HL-60 (cell line): Measurements from ENCODE around the gene APAF1.

Experiments used
- DNase-seq, 2 experiments: peaks; one replicate each; pipeline ENCODE4 v3.0.0-alpha.2; 2010 to 2020; ENCODE audit warnings: low read depth in 1 of 2, low spot score in 1 of 2
- H3K27ac ChIP-seq: fragments of 250-450 bp; sonication (Bioruptor Pico); replicated peaks from 2 replicates; pipeline ENCODE4 v1.5.1; 2020; ENCODE audit warnings: mild to moderate bottlenecking, moderate library complexity
- H3K27me3 ChIP-seq: fragments of 250-450 bp; sonication (Bioruptor Pico); 2 replicates; pipeline ENCODE4 v1.5.1; 2021; ENCODE audit warnings: mild to moderate bottlenecking, moderate library complexity; ENCODE audit not compliant: insufficient read depth, poor library complexity, severe bottlenecking
- H3K4me3 ChIP-seq: replicated peaks from 2 replicates; pipeline ENCODE4 v1.5.1; 2011; ENCODE audit warnings: mild to moderate bottlenecking, control low read depth, low read length; ENCODE audit not compliant: insufficient read depth
- GABPA ChIP-seq: IDR thresholded peaks from 2 replicates; pipeline ENCODE4 v1.6.1; 2012; ENCODE audit warnings: low read depth
- POLR2AphosphoS5 ChIP-seq: IDR thresholded peaks from 2 replicates; pipeline ENCODE4 v1.6.1; 2012; ENCODE audit warnings: low read depth
- SPI1 ChIP-seq: IDR thresholded peaks from 2 replicates; pipeline ENCODE4 v1.6.1; 2012; ENCODE audit warnings: low read depth, mild to moderate bottlenecking, borderline replicate concordance
- TF ChIP-seq, protein P1 (sequence below): IDR thresholded peaks from 2 replicates; pipeline ENCODE4 v1.6.1; 2012; ENCODE audit warnings: low read depth; ENCODE audit not compliant: insufficient replicate concordance
- TF ChIP-seq, protein P2 (sequence below): IDR thresholded peaks from one replicate; pipeline ENCODE4 v1.5.1; 2011; ENCODE audit warnings: low read length, control low read depth, inconsistent platforms; ENCODE audit not compliant: insufficient read depth

Gene APAF1

GRCh38 chr12:98735821-98736220 is 90.7 kb downstream of the APAF1 start:
- Histone ChIP-seq H3K27me3 (no peaks in the 10 kb centered on the region), H3K4me3 (no peak overlapping the region), H3K27ac (no peak overlapping the region)
- DNase-seq: no peak
- TF ChIP-seq, protein P1, sequence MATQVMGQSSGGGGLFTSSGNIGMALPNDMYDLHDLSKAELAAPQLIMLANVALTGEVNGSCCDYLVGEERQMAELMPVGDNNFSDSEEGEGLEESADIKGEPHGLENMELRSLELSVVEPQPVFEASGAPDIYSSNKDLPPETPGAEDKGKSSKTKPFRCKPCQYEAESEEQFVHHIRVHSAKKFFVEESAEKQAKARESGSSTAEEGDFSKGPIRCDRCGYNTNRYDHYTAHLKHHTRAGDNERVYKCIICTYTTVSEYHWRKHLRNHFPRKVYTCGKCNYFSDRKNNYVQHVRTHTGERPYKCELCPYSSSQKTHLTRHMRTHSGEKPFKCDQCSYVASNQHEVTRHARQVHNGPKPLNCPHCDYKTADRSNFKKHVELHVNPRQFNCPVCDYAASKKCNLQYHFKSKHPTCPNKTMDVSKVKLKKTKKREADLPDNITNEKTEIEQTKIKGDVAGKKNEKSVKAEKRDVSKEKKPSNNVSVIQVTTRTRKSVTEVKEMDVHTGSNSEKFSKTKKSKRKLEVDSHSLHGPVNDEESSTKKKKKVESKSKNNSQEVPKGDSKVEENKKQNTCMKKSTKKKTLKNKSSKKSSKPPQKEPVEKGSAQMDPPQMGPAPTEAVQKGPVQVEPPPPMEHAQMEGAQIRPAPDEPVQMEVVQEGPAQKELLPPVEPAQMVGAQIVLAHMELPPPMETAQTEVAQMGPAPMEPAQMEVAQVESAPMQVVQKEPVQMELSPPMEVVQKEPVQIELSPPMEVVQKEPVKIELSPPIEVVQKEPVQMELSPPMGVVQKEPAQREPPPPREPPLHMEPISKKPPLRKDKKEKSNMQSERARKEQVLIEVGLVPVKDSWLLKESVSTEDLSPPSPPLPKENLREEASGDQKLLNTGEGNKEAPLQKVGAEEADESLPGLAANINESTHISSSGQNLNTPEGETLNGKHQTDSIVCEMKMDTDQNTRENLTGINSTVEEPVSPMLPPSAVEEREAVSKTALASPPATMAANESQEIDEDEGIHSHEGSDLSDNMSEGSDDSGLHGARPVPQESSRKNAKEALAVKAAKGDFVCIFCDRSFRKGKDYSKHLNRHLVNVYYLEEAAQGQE: no peak
- TF ChIP-seq SPI1: no peak
- no peak for TF ChIP-seq POLR2AphosphoS5
- no peak for TF ChIP-seq GABPA
- TF ChIP-seq, protein P2, sequence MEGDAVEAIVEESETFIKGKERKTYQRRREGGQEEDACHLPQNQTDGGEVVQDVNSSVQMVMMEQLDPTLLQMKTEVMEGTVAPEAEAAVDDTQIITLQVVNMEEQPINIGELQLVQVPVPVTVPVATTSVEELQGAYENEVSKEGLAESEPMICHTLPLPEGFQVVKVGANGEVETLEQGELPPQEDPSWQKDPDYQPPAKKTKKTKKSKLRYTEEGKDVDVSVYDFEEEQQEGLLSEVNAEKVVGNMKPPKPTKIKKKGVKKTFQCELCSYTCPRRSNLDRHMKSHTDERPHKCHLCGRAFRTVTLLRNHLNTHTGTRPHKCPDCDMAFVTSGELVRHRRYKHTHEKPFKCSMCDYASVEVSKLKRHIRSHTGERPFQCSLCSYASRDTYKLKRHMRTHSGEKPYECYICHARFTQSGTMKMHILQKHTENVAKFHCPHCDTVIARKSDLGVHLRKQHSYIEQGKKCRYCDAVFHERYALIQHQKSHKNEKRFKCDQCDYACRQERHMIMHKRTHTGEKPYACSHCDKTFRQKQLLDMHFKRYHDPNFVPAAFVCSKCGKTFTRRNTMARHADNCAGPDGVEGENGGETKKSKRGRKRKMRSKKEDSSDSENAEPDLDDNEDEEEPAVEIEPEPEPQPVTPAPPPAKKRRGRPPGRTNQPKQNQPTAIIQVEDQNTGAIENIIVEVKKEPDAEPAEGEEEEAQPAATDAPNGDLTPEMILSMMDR: no peak

- H3K27ac ChIP-seq: no peak overlapping the region
Observed at GRCh38 chr12:98736352-98737321, 91.5 kb downstream of the APAF1 start.

DNA sequence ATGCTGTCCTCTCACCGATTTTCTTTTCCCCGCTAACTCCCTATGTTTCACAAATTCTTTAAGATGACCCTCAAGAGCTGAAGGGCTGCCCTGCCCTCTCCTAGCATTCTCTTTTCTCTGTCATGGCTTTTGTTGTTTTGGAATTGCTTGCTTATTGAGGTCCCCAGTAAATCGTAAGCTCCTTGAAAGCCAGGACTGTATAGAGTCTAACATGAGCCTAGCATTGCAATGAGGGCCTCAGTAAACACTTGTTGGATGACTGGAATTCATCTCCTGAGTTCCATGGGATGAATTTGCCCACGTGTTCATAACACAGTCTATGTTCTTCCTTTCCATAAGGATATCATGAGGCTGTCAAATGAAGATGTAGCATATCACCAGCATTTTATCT is 92.2 kb downstream of the APAF1 start:
- DNase-seq: no peak
- Histone ChIP-seq H3K27ac (no peak overlapping the region), H3K4me3 (no peak overlapping the region), H3K27me3 (no peaks in the 10 kb centered on the region)
- no peak for TF ChIP-seq SPI1
- TF ChIP-seq, protein P2: no peak
- TF ChIP-seq POLR2AphosphoS5: no peak
- TF ChIP-seq GABPA: no peak
- TF ChIP-seq, protein P1: no peak

More at GRCh38 chr12:98736352-98737321, 91.5 kb downstream of the APAF1 start:
- H3K4me3 ChIP-seq: no peak overlapping the region
- H3K27me3 ChIP-seq: no peaks in the 10 kb centered on the region
- no peak for DNase-seq
- TF ChIP-seq, protein P1: no peak
- TF ChIP-seq, protein P2: no peak
- TF ChIP-seq POLR2AphosphoS5 (no peak), GABPA (no peak), SPI1 (no peak)
